Renal cortical epithelial cell (primary cell): ENCODE data around the gene SLC44A3. TPM values are rescaled to one million over a fixed set of nuclear protein-coding genes. Genes with fewer than 3 reads are reported as not detected.

Source experiments
- DNase-seq: peaks from one replicate; pipeline ENCODE4 v3.0.0-alpha.2; 2011; ENCODE audit warnings: low read depth
- total RNA-seq: library from RNA; depleted of rRNA; stranded (reverse); fragments of >200 nt; gene quantifications from 2 replicates; pipeline ENCODE4 v1.2.3, GENCODE V29; 2014

Gene SLC44A3
- total RNA-seq: 12.7 and 54.5 TPM in 2 replicates

- DNase-seq: no peak
Observed at GRCh38 chr1:94819945-94820746, at the start of gene SLC44A3. TSS of gene SLC44A3 (plus strand) at chr1:94820357. CDS start at chr1:94820452, 95 bp downstream.

GRCh38 chr1:94772230-94772641 lies 47.9 kb upstream of the SLC44A3 start:
- DNase-seq: peak; percentile 98

GRCh38 chr1:94772845-94773244 lies 47.3 kb upstream of the SLC44A3 start:
- DNase-seq: no peak

GRCh38 chr1:94773296-94773809 lies 46.8 kb upstream of the SLC44A3 start:
- DNase-seq: no peak

- peak; percentile 98 for DNase-seq
Observed at GRCh38 chr1:94773931-94774422, 46.2 kb upstream of the SLC44A3 start.

GRCh38 chr1:94776474-94776873 lies 43.7 kb upstream of the SLC44A3 start:
- DNase-seq: no peak

- DNase-seq: no peak
Observed at GRCh38 chr1:94777281-94777680, 42.9 kb upstream of the SLC44A3 start.

- DNase-seq: no peak
Observed at GRCh38 chr1:94778808-94779207, 41.3 kb upstream of the SLC44A3 start.

- DNase-seq: peak; percentile 44
Observed at GRCh38 chr1:94783342-94784189, 36.6 kb upstream of the SLC44A3 start.

- DNase-seq: no peak
Observed at GRCh38 chr1:94784190-94784515, 36.0 kb upstream of the SLC44A3 start.

- DNase-seq: no peak
Observed at GRCh38 chr1:94787691-94788090, 32.5 kb upstream of the SLC44A3 start.

GRCh38 chr1:94790246-94790645 lies 29.9 kb upstream of the SLC44A3 start:
- no peak for DNase-seq

GRCh38 chr1:94790670-94791069 lies 29.5 kb upstream of the SLC44A3 start:
- no peak for DNase-seq

- DNase-seq: peak; percentile 51
Observed at GRCh38 chr1:94792473-94793295, 27.5 kb upstream of the SLC44A3 start.

GRCh38 chr1:94793296-94793656 lies 26.9 kb upstream of the SLC44A3 start:
- DNase-seq: peak; percentile 35

GRCh38 chr1:94795434-94795833 lies 24.7 kb upstream of the SLC44A3 start:
- DNase-seq: no peak

GRCh38 chr1:94796266-94796665 lies 23.9 kb upstream of the SLC44A3 start:
- DNase-seq: no peak

- DNase-seq: no peak
Observed at GRCh38 chr1:94797291-94797690, 22.9 kb upstream of the SLC44A3 start.

- no peak for DNase-seq
Observed at GRCh38 chr1:94798054-94798453, 22.1 kb upstream of the SLC44A3 start.

GRCh38 chr1:94798462-94798861 lies 21.7 kb upstream of the SLC44A3 start:
- no peak for DNase-seq

GRCh38 chr1:94799206-94799605 lies 21.0 kb upstream of the SLC44A3 start:
- peak; percentile 46 for DNase-seq
